DMS79 (cell line): Measurements from ENCODE around the gene EDEM2.
"Not testable (repeated sequence)": the region's sequence is repeated elsewhere in the genome, so short reads cannot be mapped to it uniquely, and the experiment has no call there.

Source experiments
- DNase-seq: peaks from one replicate; lab custom pipeline; 2025; lab: John Stamatoyannopoulos, UW

Gene EDEM2

DNA sequence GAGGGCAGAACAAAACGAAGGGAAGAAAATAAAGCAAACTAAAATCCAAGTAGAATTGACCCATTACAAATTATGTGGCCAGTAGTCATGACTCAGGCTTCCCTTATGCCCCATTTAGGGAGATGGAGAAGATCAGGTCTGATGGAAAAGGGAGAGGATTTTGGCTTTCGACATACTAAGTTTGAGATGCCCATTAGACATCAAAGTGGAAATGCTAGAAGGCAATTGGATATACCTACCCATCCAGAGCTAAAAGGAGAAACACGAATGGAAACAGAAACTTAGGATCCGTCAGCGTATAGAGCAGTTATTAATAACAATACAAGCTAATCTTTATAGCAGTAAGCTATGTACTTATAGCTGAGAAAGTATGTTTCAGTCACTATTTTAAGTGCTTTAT, 59.3 kb downstream of the EDEM2 start:
- no peak for DNase-seq

DNA sequence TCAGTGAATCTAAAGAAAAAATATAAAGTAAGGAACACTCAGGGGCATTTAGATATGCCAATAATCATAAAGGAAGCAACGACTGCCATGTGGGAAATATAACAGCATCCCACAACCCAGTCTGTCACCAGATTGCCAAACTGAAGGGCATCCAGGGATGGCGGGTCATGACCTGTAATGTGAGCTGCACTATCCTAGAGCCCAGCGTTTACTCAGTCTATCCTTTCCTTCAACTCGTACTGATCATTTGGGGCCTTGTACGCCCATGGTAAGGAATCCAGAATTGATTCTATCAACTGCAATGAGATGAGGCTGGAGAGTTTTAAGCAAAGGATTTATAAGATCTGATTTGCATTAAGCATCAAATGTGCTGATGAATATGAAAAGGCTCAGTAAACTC, 59.8 kb downstream of the EDEM2 start:
- no peak for DNase-seq

DNA sequence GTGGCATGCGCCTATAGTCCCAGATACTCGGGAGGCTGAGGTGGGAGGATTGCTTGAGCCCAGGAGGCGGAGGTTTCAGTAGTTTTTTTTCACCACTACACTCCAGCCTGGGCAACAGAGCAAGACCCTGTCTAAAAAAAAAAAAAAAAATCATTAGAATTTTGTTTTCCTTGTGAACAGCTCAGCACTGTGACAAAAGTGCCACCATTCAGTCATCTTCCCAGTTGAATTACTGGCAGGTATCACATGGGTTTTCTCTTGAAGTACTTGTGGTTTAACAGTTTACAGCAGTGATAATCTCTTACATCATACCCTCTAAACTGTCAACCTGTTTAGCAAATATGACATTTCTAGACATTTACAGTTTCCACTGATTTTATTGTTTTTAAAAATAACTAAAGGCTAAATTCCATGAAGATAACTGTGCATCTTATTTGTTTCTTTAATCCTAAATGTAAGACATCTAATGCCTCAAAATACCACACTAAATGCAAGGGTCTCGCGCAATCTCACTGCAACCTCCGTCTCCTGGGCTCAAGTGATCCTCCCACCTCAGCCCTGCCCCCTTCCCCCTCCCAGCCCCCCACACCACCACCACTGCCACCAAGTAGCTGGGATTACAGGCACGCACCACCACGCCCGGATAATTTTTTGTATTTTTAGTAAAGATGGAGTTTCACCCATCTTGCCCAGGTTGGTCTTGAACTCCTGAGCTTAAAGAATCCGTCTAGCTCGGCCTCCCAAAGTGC, 61.5 kb downstream of the EDEM2 start:
- DNase-seq = no peak

DNA sequence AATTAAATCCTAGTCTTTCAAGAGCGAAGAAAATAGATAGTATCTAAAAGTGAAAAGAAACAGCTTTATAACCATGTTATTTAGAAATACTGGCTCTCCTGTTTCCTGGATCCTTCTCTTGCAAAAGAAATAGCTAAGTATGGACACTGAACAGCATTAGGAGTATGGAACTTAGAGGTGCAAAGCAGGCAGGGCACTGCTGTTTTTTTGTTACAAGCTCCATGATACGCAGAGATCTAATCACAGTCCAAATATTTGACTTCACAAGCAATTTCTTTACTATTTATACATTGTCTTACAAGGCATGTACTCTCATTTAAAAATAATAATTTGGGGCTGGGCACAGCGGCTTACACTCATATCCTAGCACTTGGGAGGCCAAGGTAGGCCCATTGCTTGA, 62.1 kb downstream of the EDEM2 start:
- DNase-seq = no peak

DNA sequence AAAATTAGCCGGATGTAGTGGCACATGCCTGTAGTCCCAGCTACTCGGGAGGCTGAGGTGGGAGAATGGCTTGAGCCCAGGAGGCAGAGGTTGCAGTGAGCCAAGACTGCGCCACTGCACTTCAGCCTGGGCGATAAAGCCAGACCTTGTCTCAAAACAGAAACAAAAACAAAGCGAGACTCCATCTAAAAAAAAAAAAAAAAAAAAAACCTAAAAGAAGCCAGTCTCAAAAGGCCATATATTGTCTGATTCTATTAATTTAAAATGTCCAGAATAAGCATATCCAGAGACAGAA, 66.8 kb downstream of the EDEM2 start:
- not testable (repeated sequence) for DNase-seq

DNA sequence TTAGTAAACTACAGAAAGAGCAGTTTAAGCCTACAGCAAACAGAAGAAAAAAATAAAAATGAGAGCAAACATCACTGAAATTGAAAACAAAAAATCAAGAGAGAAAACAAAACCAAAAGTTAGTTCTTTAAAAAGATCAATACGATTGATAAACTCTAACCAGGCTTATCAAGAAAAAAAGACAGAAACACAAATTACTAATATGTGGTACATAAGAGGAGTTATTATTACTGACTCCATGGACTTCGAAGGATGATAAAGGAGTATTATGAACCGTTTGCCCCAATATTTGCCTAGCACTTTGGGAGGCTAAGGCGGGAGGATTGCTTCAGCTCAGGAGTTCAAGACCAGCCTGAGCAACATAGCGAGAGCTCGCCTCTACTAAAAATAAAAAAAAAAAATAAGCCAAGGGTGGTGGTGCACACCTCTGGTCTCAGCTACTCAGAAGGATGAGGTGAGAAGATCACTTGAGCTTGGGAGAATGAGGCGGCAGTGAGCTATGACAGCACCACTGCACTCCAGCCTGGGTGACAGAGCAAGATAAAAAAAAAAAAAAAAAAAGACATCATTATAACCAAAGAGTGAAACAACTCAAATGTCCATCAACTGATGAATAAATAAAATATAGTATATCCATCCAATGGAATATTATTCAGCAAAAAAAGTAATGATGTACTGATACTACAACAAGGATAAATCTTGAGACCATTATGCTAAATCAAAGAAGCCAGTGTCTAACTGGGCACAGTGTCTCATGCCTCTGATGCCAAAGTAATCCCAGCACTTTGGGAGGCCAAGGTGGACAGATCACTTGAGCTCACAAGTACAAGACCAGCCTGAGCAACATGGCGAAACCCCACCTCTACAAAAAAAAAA, 67.4 kb downstream of the EDEM2 start:
- no peak for DNase-seq

DNA sequence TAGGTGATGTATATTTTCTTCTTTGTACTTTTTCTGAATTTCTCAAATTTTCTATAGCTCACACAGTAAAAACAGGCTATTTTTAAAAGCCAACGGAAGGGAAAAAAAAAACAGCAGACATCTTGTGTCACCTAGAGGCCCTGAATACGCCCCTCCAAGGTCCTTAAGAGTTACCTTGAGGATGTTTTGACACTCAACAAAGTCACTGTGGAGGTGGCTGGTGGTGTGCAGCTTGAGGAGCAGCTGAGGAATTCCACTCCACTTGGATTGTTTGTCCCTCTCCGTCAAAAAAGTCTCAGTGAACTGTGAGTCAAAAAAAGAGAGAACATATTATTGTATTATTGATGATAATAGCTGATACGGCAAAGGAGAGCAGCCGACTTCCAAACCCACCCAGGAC, 69.3 kb downstream of the EDEM2 start:
- DNase-seq = no peak

DNA sequence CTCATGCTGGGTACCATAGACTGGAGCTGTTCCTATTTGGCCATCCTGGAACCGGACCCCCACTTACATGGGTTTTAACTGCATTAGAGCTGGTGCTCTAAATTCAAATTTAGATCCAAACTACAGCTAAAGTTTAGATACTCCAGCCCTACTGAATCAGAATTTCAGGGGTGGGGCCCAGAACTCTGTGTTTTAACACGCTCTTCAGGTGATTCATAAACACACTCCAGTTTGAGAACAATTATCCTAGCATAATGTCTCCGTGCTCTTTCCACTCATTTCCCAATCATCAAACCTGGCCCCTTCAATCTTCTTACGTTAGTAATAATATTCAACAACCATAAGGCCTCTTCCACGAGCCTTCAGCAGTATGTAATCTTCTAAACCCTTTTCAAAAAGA, 69.8 kb downstream of the EDEM2 start:
- no peak for DNase-seq

DNA sequence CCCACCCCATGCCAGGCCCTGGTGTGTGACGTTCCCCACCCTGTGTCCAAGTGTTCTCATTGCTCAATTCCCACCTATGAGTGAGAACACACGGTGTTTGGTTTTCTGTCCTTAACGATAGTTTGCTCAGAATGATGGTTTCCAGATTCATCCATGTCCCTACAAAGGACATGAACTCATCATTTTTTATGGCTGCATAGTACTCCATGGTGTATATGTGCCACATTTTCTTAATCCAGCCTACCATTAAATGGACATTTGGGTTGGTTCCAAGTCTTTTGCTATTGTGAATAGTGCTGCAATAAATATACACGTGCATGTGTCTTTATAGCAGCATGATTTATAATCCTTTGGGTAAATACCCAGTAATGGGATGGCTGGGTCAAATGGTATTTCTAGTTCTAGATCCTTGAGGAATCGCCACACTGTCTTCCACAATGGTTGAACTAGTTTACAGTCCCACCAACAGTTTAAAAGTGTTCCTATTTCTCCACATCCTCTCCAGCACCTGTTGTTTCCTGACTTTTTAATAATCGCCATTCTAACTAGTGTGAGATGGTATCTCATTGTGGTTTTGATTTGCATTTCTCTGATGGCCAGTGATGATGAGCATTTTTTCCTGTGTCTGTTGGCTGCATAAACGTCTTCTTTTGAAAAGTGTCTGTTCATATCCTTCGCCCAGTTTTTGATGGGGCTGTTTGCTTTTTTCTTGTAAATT, 75.5 kb downstream of the EDEM2 start:
- not testable (repeated sequence) for DNase-seq

DNA sequence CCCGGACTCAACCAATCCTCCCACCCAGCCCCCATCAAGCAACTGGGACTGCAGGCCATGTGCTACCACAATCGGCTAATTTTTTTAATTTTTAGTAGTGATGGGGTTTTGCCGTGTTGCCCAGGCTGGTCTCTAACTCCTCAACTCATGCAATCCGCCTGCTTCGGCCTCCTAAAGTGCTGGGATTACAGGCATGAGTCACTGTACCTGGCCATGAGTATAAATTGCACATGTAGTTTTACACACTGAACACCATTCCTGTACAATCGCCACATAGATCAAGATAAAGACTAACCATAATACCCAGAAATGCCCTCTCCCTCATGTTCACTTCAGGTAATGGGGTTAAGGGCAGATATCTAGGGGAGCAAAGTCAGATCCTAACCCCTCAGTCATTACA, 80.9 kb downstream of the EDEM2 start:
- no peak for DNase-seq
